ENCODE data around the gene COX4I1.
"Not testable (repeated sequence)": the region's sequence is repeated elsewhere in the genome, so short reads cannot be mapped to it uniquely, and the experiment has no call there.

COX4I1 gene

DNA sequence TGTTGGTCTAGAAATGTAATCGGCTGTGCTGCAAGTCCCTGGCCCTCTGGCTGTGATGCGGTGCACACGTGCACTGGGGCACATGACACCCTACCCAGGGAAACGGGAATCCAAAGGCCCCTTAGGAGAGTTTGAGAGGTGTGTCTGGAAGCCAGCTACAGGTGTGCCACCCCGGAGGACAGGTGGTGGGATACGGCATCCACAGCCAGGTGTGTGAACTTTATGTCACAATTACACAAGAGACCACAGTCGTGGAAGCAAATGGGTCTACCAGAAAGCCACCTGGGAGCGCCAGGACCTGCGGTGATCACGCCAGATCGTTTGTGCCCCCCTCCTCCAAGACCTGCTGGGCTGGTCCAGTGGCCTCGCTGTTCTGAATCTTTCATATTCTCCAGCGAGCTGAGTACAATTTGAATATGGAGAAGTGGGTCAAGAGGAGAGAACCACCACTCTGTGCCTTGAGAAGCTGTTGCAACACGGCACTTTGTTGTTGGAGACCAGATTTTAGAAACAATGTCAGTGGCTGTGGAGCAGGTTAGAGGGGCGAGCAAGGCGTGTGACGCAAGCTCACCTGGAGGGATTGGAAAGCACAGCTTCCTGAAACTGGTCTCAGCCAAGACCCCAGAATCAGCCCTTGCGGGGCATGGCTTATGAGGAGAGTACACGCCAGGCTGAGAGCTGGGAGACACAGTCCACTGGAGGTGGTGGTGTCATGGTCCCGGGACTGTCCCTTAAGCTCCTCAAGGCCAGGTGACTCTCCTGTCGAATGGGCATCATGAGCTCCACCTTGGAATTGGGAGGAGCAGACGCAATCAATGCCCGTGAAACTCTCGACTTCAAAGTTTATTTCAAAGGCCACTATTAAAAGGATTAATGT, 37.4 kb downstream of the COX4I1 start:
- no peak for DNase-seq (ENCODE audit: low read depth, low spot score)
- TF ChIP-seq, protein P1, sequence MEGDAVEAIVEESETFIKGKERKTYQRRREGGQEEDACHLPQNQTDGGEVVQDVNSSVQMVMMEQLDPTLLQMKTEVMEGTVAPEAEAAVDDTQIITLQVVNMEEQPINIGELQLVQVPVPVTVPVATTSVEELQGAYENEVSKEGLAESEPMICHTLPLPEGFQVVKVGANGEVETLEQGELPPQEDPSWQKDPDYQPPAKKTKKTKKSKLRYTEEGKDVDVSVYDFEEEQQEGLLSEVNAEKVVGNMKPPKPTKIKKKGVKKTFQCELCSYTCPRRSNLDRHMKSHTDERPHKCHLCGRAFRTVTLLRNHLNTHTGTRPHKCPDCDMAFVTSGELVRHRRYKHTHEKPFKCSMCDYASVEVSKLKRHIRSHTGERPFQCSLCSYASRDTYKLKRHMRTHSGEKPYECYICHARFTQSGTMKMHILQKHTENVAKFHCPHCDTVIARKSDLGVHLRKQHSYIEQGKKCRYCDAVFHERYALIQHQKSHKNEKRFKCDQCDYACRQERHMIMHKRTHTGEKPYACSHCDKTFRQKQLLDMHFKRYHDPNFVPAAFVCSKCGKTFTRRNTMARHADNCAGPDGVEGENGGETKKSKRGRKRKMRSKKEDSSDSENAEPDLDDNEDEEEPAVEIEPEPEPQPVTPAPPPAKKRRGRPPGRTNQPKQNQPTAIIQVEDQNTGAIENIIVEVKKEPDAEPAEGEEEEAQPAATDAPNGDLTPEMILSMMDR (IDR thresholded peaks at IDR 0.05; ENCODE audit: low read depth, low read length) = no peak
- no peak overlapping the region for H3K4me3 ChIP-seq (ENCODE audit: low read depth, low read length)
- in situ Hi-C loops (cut with HindIII; ENCODE audit: low sequenced_read_pairs) = no loop called here

DNA sequence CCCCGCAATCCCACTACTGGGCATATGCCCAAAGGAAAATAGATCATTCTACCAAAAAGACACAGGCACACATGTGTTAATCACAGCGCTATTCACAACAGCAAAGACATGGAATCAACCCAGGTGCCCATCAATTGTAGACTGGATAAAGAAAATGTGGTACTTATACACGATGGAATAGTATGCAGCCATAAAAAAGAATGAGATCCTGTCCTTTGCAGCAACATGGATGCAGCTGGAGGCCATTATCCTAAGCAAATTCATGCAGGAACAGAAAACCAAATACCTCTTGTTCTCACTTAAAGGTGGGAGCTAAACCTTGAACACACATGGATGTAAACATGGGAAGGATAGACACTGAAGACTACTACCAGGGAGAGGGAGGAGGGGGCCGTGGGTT, 38.2 kb downstream of the COX4I1 start:
- in situ Hi-C loops (cut with HindIII; ENCODE audit: low sequenced_read_pairs); DNase-seq (ENCODE audit: low read depth, low spot score); H3K4me3 ChIP-seq (ENCODE audit: low read depth, low read length): not testable (repeated sequence)

DNA sequence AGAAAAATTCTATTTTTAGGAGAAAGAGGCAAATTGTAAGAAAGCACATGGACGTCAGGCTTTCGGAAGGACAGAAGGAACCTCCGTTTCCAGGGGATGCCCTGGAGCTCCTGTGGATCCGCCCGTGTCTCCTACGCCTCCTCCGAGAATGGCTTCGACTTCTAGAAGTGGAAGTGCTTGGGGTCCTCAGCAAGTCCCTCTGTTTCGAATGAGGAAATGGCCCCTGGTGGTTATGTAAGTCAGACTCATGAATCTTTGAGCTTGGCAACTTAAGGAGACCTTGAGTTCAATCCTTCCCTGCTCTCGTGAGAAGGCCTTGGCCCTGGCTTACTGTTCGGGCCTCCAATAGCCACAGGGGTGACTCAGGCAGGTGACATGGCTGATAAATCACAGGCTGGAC, 38.9 kb downstream of the COX4I1 start:
- H3K4me3 ChIP-seq (ENCODE audit: low read depth, low read length) = no peak overlapping the region
- no peak for DNase-seq (ENCODE audit: low read depth, low spot score)
- in situ Hi-C loops (cut with HindIII; ENCODE audit: low sequenced_read_pairs) = no loop called here
- TF ChIP-seq, protein P1 (IDR thresholded peaks at IDR 0.05; ENCODE audit: low read depth, low read length) = no peak

DNA sequence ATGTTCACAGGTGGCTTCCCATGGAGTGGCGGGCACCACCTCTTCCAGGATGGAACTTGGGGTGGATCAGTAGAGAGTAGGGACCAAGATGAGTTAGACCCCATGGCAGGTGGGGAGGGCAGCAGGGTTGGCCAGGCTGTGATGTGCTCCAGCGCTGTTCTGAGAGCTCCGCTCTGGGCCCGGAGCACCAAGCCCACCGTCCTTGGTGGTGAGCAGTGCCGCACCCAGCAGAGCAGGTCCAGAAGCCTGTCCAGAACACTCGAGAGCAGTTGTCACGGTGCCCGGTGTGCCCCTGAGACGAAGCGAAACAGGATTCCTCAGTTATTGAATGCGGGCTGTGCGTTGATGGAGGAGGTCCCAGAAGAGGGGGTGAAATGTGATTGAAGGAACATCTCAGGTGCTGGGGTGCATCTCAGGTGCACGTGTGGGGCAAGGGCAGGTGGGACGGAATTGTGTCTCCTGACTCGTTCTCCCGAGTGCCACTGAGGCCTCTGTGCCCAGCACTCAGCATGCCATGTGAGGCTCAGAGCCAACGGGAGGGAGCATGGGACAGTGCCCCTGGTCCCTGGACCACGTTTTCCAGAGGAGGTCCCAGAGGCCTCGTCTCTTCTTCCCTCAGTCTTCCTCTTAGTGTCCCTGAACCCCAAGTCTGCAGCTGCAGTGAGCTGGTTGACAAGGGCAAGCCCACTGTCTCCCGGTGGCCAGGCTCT, 39.5 kb downstream of the COX4I1 start:
- H3K4me3 ChIP-seq (ENCODE audit: low read depth, low read length) = no peak overlapping the region
- in situ Hi-C loops (cut with HindIII; ENCODE audit: low sequenced_read_pairs) = no loop called here
- TF ChIP-seq, protein P1 (IDR thresholded peaks at IDR 0.05; ENCODE audit: low read depth, low read length) = no peak
- no peak for DNase-seq (ENCODE audit: low read depth, low spot score)

DNA sequence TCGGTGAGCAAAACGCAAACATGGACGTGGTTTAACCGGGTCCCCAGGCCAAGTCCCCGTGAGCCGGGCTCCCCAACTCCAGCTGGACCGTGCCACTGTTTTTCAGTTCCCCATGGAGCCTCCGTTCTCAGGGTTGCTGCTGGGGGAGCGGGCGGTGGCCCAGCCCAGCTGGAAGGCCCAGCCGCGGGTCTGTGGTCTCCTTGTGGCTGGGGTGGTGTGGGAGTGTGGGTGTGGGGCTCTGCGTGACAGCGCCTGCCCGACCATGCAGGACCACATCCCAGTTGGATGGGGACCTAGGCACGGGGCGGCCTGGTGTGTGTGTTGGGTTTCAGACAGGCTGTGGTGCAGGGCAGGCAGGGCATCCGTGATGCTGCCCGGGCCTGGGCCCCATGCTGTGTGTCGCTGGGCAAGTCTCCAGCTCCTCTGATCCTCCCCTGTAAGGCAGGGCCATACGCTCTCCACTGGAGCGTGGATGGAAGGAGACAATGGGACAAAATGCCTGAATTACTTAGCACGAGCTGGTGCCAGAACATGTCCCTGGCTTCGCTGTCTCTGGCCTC, 40.3 kb downstream of the COX4I1 start:
- no peak for DNase-seq (ENCODE audit: low read depth, low spot score)
- in situ Hi-C loops (cut with HindIII; ENCODE audit: low sequenced_read_pairs) = no loop called here
- TF ChIP-seq, protein P1 (IDR thresholded peaks at IDR 0.05; ENCODE audit: low read depth, low read length) = no peak
- no peak overlapping the region for H3K4me3 ChIP-seq (ENCODE audit: low read depth, low read length)

DNA sequence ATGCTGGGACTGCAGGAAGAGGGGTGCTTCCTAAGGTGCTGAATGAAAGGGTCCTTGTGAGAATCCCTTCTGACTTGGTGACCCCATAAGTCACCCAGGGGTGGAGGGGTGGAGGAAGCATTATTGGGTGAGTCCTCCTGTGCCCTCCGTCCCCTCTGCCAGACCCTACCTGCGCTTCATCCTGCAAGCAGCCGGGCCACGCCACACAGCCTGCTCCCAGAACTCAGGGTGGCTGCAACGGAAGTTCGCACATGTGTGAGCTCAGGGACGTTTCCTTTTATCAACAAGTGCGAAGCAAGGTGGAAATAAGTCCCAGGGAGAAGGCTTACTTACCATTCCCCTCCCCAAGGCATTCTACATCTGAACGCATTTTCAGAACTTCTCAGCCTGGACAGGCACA, 40.9 kb downstream of the COX4I1 start:
- no peak overlapping the region for H3K4me3 ChIP-seq (ENCODE audit: low read depth, low read length)
- TF ChIP-seq, protein P1 (IDR thresholded peaks at IDR 0.05; ENCODE audit: low read depth, low read length) = no peak
- in situ Hi-C loops (cut with HindIII; ENCODE audit: low sequenced_read_pairs) = no loop called here
- no peak for DNase-seq (ENCODE audit: low read depth, low spot score)

DNA sequence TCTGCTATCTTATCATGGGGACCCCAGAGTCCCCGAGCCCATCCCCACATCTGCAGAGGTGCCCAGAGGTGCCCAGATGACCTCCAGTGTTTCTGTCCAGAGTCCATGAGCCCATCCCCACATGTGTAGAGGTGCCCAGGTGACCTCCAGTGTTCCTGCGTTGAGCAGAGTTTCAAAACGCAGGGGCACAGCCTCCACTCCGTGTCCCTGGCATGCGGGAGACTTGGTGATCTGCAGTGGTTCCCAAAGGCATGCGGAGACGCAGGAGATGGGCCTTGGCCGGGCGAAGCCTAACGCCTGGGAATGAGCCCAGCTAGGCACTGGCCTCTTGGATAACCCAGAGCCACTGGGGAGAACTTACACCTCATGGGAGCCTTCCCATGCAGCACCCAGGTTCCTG, 41.3 kb downstream of the COX4I1 start:
- no peak for DNase-seq (ENCODE audit: low read depth, low spot score)
- TF ChIP-seq, protein P1 (IDR thresholded peaks at IDR 0.05; ENCODE audit: low read depth, low read length) = no peak
- in situ Hi-C loops (cut with HindIII; ENCODE audit: low sequenced_read_pairs) = no loop called here
- H3K4me3 ChIP-seq (ENCODE audit: low read depth, low read length) = no peak overlapping the region
